NT2/D1 (cell line): ENCODE results near the gene DISC1.

ENCODE experiments used
- DNase-seq: peaks from one replicate; pipeline ENCODE4 v3.0.0-alpha.2; 2011; ENCODE audit warnings: low read depth, low spot score
- H3K27me3 ChIP-seq: 2 replicates; pipeline ENCODE4 v1.6.0; 2011; ENCODE audit warnings: mild to moderate bottlenecking; ENCODE audit not compliant: insufficient read length, insufficient read depth
- H3K36me3 ChIP-seq: 2 replicates; pipeline ENCODE4 v1.6.1; 2011; ENCODE audit warnings: mild to moderate bottlenecking, low read length, mixed read lengths; ENCODE audit not compliant: insufficient read depth, insufficient read length
- H3K4me1 ChIP-seq: 2 replicates; pipeline ENCODE4 v1.5.1; 2011; ENCODE audit not compliant: insufficient read depth, insufficient read length
- H3K4me3 ChIP-seq: 2 replicates; pipeline ENCODE4 v1.5.1; 2011; ENCODE audit warnings: low read depth; ENCODE audit not compliant: insufficient read length
- H3K9ac ChIP-seq: 2 replicates; pipeline ENCODE4 v1.6.0; 2011; ENCODE audit warnings: low read depth; ENCODE audit not compliant: insufficient read length
- H3K9me3 ChIP-seq: 2 replicates; pipeline ENCODE4 v1.5.1; 2011; ENCODE audit warnings: mild to moderate bottlenecking, low read length; ENCODE audit not compliant: insufficient read depth
- SUZ12 ChIP-seq: IDR thresholded peaks from 2 replicates; pipeline ENCODE4 v1.6.1; 2011; ENCODE audit not compliant: insufficient read length, insufficient read depth; ENCODE audit errors: extremely low read depth
- YY1 ChIP-seq: IDR thresholded peaks from 2 replicates; pipeline ENCODE4 v1.6.1; 2011; ENCODE audit not compliant: insufficient read length, insufficient read depth
- ZNF274 ChIP-seq: IDR thresholded peaks from 2 replicates; pipeline ENCODE4 v1.6.1; 2011; ENCODE audit warnings: mild to moderate bottlenecking, low read depth, low read length

Gene DISC1

GRCh38 chr1:231786126-231786525 lies 159.5 kb downstream of the DISC1 start:
- no peaks in the 10 kb centered on the region for H3K4me1 ChIP-seq
- no peak overlapping the region for H3K4me3 ChIP-seq
- H3K36me3 ChIP-seq = no peaks in the 10 kb centered on the region
- TF ChIP-seq SUZ12 = no peak
- no peak for TF ChIP-seq YY1
- no peak for TF ChIP-seq ZNF274
- H3K9me3 ChIP-seq = no peaks in the 10 kb centered on the region
- H3K27me3 ChIP-seq = no peaks in the 10 kb centered on the region
- no peak overlapping the region for H3K9ac ChIP-seq
- no peak for DNase-seq

DNA sequence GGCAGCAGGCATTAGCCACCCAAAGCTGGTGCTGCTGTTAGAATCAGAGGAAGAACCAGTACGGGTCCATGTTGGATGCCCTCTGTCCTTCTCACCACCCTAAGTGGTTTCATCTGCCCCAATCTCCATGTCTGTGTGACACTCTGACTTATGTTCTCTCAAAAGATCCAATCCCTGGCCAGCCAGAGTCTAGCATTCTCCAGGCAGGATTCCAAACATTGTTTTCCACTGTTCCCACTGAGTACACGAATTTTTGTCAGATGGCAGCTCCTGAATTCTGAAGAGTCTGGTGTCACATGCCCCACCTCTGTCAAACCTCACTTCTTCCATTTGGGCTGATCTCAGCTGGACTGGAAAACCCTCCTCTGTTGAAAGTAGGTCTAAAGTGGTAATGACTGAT lies 166.0 kb downstream of the DISC1 start:
- DNase-seq = no peak
- no peak overlapping the region for H3K9ac ChIP-seq
- TF ChIP-seq YY1 = no peak
- TF ChIP-seq ZNF274 = no peak
- TF ChIP-seq SUZ12 = no peak
- H3K4me1 ChIP-seq = no peaks in the 10 kb centered on the region
- H3K27me3 ChIP-seq = no peaks in the 10 kb centered on the region
- H3K9me3 ChIP-seq = no peaks in the 10 kb centered on the region
- H3K36me3 ChIP-seq = no peaks in the 10 kb centered on the region
- H3K4me3 ChIP-seq = no peak overlapping the region

DNA sequence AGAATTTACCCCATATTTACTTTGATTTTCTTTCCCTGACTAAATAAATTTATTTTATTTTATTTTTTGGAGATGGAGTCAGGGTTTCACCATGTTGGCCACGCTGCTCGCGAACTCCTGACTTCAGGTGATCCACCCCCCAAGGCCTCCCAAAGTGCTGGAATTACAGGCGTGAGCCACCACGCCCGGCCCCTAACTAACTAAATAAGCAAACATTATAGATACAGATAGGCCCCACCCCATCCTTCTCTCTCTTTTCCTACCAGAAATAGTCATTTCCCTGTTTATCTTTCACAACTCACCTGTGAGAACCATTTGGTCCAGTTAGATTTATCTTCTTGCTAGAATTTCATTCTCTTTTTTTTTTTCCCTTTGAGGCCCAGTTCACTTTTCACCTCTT lies 167.3 kb downstream of the DISC1 start:
- Histone ChIP-seq H3K36me3 (no peaks in the 10 kb centered on the region), H3K9ac (no peak overlapping the region), H3K9me3 (no peaks in the 10 kb centered on the region), H3K4me1 (no peaks in the 10 kb centered on the region), H3K27me3 (no peaks in the 10 kb centered on the region), H3K4me3 (no peak overlapping the region)
- DNase-seq = no peak
- TF ChIP-seq YY1 = no peak
- no peak for TF ChIP-seq ZNF274
- no peak for TF ChIP-seq SUZ12

- Histone ChIP-seq H3K4me1 (no peaks in the 10 kb centered on the region), H3K9ac (no peak overlapping the region), H3K9me3 (no peaks in the 10 kb centered on the region), H3K36me3 (no peaks in the 10 kb centered on the region), H3K4me3 (no peak overlapping the region), H3K27me3 (no peaks in the 10 kb centered on the region)
- no peak for DNase-seq
- TF ChIP-seq ZNF274 (no peak), YY1 (no peak), SUZ12 (no peak)
These were observed 169.6 kb downstream of the DISC1 start for GRCh38 chr1:231796141-231796540.

GRCh38 chr1:231799363-231799986 lies 172.9 kb downstream of the DISC1 start:
- Histone ChIP-seq H3K36me3 (no peaks in the 10 kb centered on the region), H3K4me3 (no peak overlapping the region)
- TF ChIP-seq YY1 (no peak), ZNF274 (no peak), SUZ12 (no peak)

GRCh38 chr1:231800108-231800507 lies 173.5 kb downstream of the DISC1 start:
- Histone ChIP-seq H3K9me3 (no peaks in the 10 kb centered on the region), H3K36me3 (no peaks in the 10 kb centered on the region), H3K27me3 (no peaks in the 10 kb centered on the region), H3K9ac (no peak overlapping the region), H3K4me1 (no peaks in the 10 kb centered on the region), H3K4me3 (no peak overlapping the region)
- no peak for DNase-seq
- TF ChIP-seq YY1 (no peak), SUZ12 (no peak), ZNF274 (no peak)

More at GRCh38 chr1:231799363-231799986, 172.9 kb downstream of the DISC1 start:
- no peaks in the 10 kb centered on the region for H3K9me3 ChIP-seq
- H3K4me1 ChIP-seq = no peaks in the 10 kb centered on the region
- no peak overlapping the region for H3K9ac ChIP-seq
- H3K27me3 ChIP-seq = no peaks in the 10 kb centered on the region
- DNase-seq = no peak

DNA sequence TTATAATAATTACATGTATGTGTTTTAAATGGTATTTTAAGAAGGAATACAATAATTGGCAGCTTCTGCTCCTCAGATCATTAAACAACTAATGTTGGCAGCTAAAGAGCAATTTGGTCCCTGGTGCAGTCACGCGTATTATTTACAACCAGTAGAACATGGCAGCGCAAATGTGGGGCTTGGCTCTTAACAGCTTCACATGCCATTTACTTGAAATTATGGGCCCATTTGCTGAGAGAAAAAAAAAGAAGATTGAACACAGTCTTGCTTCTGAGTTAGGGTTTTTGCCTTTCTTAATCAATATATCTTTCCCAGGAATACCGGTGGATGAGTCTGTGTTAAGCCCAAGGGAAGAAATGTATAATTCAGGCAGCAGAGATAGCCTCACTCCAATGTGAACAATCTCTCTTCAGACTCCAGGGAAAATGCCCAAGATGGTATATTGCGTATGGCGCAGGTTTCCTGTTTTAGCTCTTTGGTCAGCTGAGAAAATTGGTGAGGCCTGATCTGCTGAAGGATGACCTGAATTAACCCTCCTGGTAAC lies 174.5 kb downstream of the DISC1 start:
- no peak overlapping the region for H3K9ac ChIP-seq
- no peaks in the 10 kb centered on the region for H3K27me3 ChIP-seq
- H3K4me3 ChIP-seq = no peak overlapping the region
- DNase-seq = no peak
- TF ChIP-seq SUZ12 (no peak), YY1 (no peak), ZNF274 (no peak)
- no peaks in the 10 kb centered on the region for H3K36me3 ChIP-seq
- H3K4me1 ChIP-seq = no peaks in the 10 kb centered on the region
- H3K9me3 ChIP-seq = no peaks in the 10 kb centered on the region
